Stimulated activated CD4-positive, alpha-beta T cell treated with anti-CD3 and anti-CD28 coated beads, TNF-alpha, amount 100 ng/mL, for 48 hours (primary cell): Measurements from ENCODE around the gene FOXB1.

Source experiments
- DNase-seq, 3 donors: peaks; one replicate each; pipeline ENCODE4 v3.0.0-alpha.2; 2020; ENCODE audit warnings: low read depth in 3 of 3

The FOXB1 gene

GRCh38 chr15:60004009-60004845, at the start of gene FOXB1:
TSS of gene FOXB1 (plus strand) at chr15:60004311. CDS start at chr15:60004964, 653 bp downstream.
- DNase-seq: no peak

GRCh38 chr15:59958288-59958687, 45.8 kb upstream of the FOXB1 start:
- DNase-seq: no peak

GRCh38 chr15:59960318-59960717, 43.8 kb upstream of the FOXB1 start:
- DNase-seq: no peak

GRCh38 chr15:59963322-59963721, 40.8 kb upstream of the FOXB1 start:
- DNase-seq: no peak

- DNase-seq: no peak
These were observed 40.2 kb upstream of the FOXB1 start for GRCh38 chr15:59963925-59964324.

- no peak for DNase-seq
These were observed 38.4 kb upstream of the FOXB1 start for GRCh38 chr15:59965741-59966140.

- no peak for DNase-seq
These were observed 37.8 kb upstream of the FOXB1 start for GRCh38 chr15:59966262-59966661.

- DNase-seq: no peak
These were observed 35.8 kb upstream of the FOXB1 start for GRCh38 chr15:59968314-59968713.

GRCh38 chr15:59972241-59972640, 31.9 kb upstream of the FOXB1 start:
- DNase-seq: no peak

- no peak for DNase-seq
These were observed 27.4 kb upstream of the FOXB1 start for GRCh38 chr15:59976480-59977271.

GRCh38 chr15:59991834-59992233, 12.3 kb upstream of the FOXB1 start:
- no peak for DNase-seq

- DNase-seq: no peak
These were observed 10.9 kb upstream of the FOXB1 start for GRCh38 chr15:59993041-59993750.

- DNase-seq: no peak
These were observed 10.1 kb upstream of the FOXB1 start for GRCh38 chr15:59993950-59994401.

- no peak for DNase-seq
These were observed 9.6 kb upstream of the FOXB1 start for GRCh38 chr15:59994526-59994887.

GRCh38 chr15:59994888-59995557, 9.1 kb upstream of the FOXB1 start:
- DNase-seq: no peak

GRCh38 chr15:59995568-59996297, 8.4 kb upstream of the FOXB1 start:
- no peak for DNase-seq

- DNase-seq: no peak
These were observed 7.6 kb upstream of the FOXB1 start for GRCh38 chr15:59996298-59997041.

GRCh38 chr15:59997070-59997701, 6.9 kb upstream of the FOXB1 start:
- DNase-seq: peak in 2 of 3 donors; percentile 35 to 67

- DNase-seq: no peak
These were observed 5.7 kb upstream of the FOXB1 start for GRCh38 chr15:59998305-59998949.
